Stomach (tissue), 4 donors: ENCODE results near the gene WDR5B.

Experiments
- EP300 ChIP-seq: sonication (generic); formaldehyde crosslinking; IDR thresholded peaks from one replicate; pipeline ENCODE4 v1.6.1; 2017; ENCODE audit warnings: antibody characterized with exemption
- POLR2A ChIP-seq, 4 donors: fragments of 450-650 bp; IDR thresholded peaks; one replicate each; pipeline ENCODE4 v1.6.1; 2016; ENCODE audit warnings: antibody characterized with exemption in 4 of 4, control low read depth in 2 of 4, mild to moderate bottlenecking in 1 of 4, moderate library complexity in 1 of 4
- POLR2AphosphoS5 ChIP-seq, 3 donors: sonication (generic); formaldehyde crosslinking; IDR thresholded peaks; one replicate each; pipeline ENCODE4 v1.6.1; 2016; ENCODE audit warnings: antibody characterized with exemption in 3 of 3
- TF ChIP-seq, protein P1 (sequence below), 7 experiments: fragments of 450-650 bp in 4 of 7; fragments of 200-600 bp in 3 of 7; sonication (generic) in 3 of 7; IDR thresholded peaks; one replicate each; pipeline ENCODE4 v1.5.1; 2016 to 2019; ENCODE audit warnings: antibody characterized with exemption in 7 of 7, control low read depth in 2 of 7, mild to moderate bottlenecking in 1 of 7

DNA sequence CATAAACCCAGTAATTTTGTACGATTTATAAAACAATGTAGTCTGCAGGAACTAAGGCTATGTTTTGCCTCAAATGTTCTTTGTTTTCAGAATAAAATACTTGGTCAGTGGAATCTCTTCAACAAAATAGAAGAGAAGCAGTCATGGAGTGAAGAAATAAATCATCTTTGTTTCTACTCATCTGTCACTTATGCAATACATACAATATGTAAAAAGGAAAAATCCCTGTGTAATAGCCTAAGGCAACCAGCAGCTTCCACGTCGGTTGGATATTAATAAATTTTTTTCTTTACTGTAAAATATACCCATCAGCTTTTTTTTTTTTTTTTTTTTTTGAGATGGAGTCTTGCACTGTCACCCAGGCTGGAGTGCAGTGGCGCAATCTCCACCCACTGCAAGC lies 5.2 kb upstream of the WDR5B start:
- TF ChIP-seq, protein P1, sequence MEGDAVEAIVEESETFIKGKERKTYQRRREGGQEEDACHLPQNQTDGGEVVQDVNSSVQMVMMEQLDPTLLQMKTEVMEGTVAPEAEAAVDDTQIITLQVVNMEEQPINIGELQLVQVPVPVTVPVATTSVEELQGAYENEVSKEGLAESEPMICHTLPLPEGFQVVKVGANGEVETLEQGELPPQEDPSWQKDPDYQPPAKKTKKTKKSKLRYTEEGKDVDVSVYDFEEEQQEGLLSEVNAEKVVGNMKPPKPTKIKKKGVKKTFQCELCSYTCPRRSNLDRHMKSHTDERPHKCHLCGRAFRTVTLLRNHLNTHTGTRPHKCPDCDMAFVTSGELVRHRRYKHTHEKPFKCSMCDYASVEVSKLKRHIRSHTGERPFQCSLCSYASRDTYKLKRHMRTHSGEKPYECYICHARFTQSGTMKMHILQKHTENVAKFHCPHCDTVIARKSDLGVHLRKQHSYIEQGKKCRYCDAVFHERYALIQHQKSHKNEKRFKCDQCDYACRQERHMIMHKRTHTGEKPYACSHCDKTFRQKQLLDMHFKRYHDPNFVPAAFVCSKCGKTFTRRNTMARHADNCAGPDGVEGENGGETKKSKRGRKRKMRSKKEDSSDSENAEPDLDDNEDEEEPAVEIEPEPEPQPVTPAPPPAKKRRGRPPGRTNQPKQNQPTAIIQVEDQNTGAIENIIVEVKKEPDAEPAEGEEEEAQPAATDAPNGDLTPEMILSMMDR (IDR thresholded peaks at IDR 0.05) = no peak
- no peak for TF ChIP-seq POLR2A (IDR thresholded peaks at IDR 0.05)
- TF ChIP-seq POLR2AphosphoS5 (IDR thresholded peaks at IDR 0.05) = no peak
- no peak for TF ChIP-seq EP300
